ENCODE results near the gene MED13.

DNA sequence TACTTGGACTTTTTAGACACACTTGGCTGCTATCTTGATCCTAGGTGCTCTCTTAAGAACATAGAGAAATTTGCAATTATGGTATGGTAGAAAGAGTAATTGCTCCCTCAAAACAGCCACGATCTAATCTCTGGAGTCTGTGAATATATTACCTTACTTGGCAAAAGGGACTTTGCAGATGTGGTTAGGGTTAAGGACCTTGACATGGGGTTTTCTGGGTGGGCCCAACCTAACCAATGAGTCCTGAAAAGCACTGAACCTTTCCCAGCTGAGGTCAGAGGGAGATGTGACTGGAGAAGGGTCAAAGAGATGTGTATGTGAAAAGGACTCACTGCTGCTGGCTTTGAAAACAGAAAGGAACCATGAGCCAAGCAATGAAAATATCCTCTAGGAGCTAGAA lies 26.7 kb upstream of the MED13 start:
- no peak for TF ChIP-seq CTCF (optimal IDR thresholded peaks at IDR 0.05 in 1 of 3, IDR thresholded peaks at IDR 0.05 in 1 of 3, conservative IDR thresholded peaks at IDR 0.05 in 1 of 3; ENCODE audit: extremely low read depth in 1 of 3, insufficient read depth in 2 of 3, low read length in 3 of 3)
- TF ChIP-seq EZH2 (IDR thresholded peaks at IDR 0.05; ENCODE audit: low read length): no peak

Data from keratinocyte (primary cell).